Stimulated activated CD4-positive, alpha-beta T cell treated with anti-CD3 and anti-CD28 coated beads, Interleukin-4, amount 100 ng/mL, for 1 hour (primary cell): ENCODE measurements around the gene ADGRF3.
"Not testable (repeated sequence)": the region's sequence is repeated elsewhere in the genome, so short reads cannot be mapped to it uniquely, and the experiment has no call there.

Source experiments
- DNase-seq: peaks from one replicate; pipeline ENCODE4 v3.0.0-alpha.2; 2020

ADGRF3 gene

GRCh38 chr2:26351375-26352090 lies 4.9 kb upstream of the ADGRF3 start:
- DNase-seq = no peak

GRCh38 chr2:26349690-26350089 lies 3.1 kb upstream of the ADGRF3 start:
- no peak for DNase-seq

DNA sequence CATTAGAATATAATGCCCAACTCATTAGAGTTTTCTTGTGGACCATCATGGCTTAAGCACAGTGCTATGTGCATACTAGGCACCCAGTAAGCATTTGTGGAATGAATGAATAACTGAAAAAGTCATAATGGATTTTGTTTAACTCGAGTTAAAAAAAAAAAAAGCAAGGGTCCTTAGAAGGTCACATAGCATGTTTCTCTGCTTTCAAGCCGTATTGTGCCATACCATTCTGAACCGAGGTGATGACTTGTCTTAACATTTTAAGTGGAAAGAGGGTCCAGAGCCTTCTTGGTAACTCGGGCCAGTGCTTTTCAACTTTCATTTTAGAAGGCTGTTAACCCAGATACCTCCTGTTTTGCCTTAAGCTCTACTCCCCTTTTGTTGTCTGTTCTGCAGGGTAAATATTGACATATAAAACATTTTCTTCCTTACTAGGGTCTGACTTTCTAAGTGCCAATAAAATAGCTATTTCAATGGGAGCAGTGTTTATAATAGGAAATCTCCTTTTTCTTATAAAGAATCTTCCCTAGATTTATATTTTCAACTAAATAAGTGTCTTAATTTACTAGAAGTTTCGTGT lies 787 bp upstream of the ADGRF3 start:
- DNase-seq = no peak

GRCh38 chr2:26345545-26346453 lies 790 bp downstream of the ADGRF3 start, which contains the start of gene SELENOI:
TSS of gene SELENOI (plus strand) at chr2:26346143. CDS start at chr2:26346233, 90 bp downstream.
- peak; percentile 99 for DNase-seq

GRCh38 chr2:26345283-26345544 lies 1.4 kb downstream of the ADGRF3 start:
- DNase-seq = no peak

DNA sequence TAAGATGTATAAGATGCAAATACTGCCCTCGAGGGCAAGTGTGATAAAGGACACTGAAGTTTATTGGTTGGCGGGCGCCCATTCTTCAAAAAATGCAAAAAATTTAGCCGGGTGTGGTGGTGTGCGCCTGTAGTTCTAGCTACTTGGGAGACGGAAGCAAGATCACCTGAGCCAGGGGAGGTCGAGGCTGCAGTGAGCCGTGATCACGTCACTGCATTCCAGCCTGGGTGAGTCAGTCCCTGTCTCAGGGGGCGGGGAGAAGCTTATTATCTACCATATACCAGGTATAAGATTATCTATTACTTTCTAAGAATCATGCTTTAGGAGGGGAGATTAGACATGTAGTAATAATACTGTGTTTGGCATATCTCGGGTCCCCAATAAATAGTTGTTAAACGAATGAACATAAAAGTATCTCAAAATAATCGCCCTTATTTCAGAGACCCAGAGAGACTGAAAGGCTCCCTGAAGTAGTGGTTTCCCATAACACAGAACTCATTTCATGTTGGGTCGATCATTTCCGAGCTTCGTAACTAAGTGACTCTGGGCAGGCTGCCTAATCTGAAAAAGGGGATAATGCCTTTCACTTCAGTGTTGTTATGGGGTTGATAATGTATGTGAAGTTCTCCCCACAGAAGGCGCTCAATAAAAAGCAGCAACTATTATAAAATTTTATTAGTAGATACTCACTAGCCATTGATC lies 1.9 kb downstream of the ADGRF3 start:
- peak; percentile 48 for DNase-seq

DNA sequence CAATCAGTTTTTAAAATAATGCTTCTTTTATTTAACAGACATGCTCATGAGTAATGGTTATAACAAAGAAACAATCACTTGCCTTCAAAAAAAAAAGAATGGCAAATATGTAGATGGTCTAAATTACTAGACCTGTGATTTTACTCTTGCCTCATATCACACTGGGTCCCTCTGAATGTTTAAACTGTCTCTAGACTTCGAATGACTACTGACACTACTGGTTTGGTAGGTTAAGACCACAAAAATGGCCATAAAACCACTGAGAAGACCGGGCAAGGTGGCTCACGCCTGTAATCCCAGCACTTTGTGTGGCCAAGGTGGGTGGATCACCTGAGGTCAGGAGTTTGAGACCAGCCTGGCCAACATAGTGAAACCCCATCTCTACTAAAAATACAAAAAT lies 5.8 kb downstream of the ADGRF3 start:
- DNase-seq = no peak

GRCh38 chr2:26337298-26337697 lies 9.3 kb downstream of the ADGRF3 start:
- DNase-seq = no peak

GRCh38 chr2:26336719-26337118 lies 9.9 kb downstream of the ADGRF3 start:
- no peak for DNase-seq

DNA sequence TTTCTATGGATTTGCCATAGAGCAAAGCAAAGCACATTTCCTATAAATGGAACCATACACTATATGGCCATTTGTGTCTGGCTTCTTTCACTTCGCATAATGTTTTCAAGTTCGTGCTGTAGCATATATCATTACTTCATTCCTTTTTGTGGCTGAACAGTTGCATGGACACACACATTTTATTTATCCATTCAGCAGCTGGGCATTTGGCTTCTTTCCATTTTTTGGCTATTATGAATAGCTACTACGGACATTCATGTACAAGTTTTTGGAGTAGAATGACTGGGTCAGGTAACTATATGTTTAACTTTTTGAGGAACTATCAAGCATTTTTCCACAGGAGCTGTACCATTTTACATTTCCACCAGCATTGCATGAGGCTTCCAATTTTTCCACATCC lies 11.4 kb downstream of the ADGRF3 start:
- DNase-seq = no peak

DNA sequence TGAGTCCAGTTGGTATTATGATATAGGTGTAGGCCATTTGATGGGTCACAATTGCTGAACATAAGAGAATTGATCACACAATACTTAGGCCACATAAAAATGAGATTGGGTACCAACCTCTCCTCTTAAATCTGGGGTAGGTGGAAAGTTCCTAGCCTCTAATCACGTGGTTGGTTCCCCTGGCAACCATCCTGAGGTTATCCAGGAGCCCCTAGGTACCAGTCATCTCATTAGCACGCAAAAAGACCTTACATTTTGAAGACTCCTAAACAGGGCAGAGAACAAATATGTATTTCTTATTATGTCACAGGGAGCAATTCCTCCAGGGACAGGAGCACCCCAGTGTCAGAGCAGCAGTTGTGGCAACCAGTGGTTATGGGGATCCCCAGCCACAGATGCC lies 13.3 kb downstream of the ADGRF3 start:
- DNase-seq = no peak

- DNase-seq = not testable (repeated sequence)
These were observed 15.3 kb downstream of the ADGRF3 start for GRCh38 chr2:26331321-26331720.

GRCh38 chr2:26330604-26331003 lies 16.0 kb downstream of the ADGRF3 start:
- DNase-seq = no peak

- peak; percentile 84 for DNase-seq
These were observed 16.5 kb downstream of the ADGRF3 start for GRCh38 chr2:26330114-26330549.

DNA sequence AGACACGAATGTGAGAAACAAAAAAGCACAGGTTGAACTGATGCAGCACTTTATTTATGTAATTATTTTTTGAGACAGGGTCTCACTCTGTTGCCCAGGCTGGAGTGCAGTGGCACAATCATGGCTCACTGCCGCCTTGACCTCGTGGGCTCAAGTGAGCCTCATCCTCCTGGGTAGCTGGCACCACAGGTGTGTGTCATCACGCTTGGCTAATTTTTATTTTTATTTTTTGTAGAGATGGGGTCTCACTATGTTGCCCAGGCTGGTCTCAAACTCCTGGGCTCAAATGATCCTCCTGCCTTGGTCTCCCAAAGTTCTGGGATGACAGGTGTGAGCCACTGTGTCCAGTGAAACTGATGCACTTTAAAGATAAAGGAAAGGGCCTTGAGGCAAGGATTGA lies 17.5 kb downstream of the ADGRF3 start:
- not testable (repeated sequence) for DNase-seq

- no peak for DNase-seq
These were observed 19.0 kb downstream of the ADGRF3 start for GRCh38 chr2:26327291-26328272.

DNA sequence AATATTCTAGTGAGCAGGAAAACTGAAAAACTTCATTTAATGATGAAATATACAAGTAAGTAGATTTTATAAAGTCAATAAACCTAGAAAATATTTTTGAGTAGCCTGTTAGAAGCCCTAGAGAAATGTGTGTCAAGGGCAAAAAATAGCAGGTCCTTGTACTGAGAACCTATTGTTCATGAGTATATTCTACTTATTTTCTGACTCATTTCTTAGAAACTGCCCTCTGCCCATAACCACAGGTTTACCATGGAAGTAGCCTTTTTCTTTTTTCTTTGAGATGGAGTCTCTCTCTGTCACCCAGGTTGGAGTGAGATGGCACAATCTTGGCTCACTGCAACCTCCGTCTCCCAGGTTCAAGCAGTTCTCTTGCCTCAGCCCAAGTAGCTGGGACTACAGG lies 20.1 kb downstream of the ADGRF3 start:
- DNase-seq = no peak

DNA sequence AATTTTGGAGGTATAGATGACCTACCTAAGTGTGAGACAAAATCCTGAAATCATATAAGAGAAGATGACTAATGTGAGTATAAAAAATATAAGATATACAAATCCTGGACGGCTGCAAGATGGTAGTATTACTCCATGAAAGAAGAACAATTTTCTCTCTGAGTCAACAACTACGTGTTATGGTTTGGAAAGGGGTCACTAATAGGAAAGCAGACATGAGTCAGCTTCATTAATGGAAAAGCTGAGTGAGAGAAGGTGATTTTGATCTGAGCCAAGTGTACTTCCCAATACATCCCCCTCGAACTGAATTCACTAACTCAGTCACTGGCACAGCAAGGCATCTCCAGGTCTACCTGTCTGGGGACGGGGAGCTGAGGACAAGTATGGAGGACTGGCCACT lies 20.7 kb downstream of the ADGRF3 start:
- no peak for DNase-seq

- no peak for DNase-seq
These were observed 21.7 kb downstream of the ADGRF3 start for GRCh38 chr2:26324903-26325302.

GRCh38 chr2:26324479-26324878 lies 22.1 kb downstream of the ADGRF3 start:
- DNase-seq = not testable (repeated sequence)

GRCh38 chr2:26318950-26319349 lies 27.6 kb downstream of the ADGRF3 start:
- DNase-seq = no peak
